K562 (cell line): ENCODE measurements around the gene SPATA31C1. TPM values are rescaled to one million over a fixed set of nuclear protein-coding genes. Genes with fewer than 3 reads are reported as not detected.

Experiments
- ATAC-seq: fragments of 200-7000 bp; cut with Tn5 transposase; 3 replicates; pipeline ENCODE4 v1.9.1; 2020; ENCODE audit warnings: moderate library complexity
- BruUV-seq: library from RNA; stranded (reverse); fragments of 400-500 nt; replicated peaks from 2 replicates; lab custom pipeline; 2021; lab: Mats Ljungman, UMichigan
- CTCF ChIA-PET: fragments of 300-600 bp; formaldehyde crosslinking; extraction: SDS; loops from one replicate; lab custom pipeline; 2021; ENCODE audit warnings: low intra/inter-chr PET ratio; lab: Yijun Ruan, JAX
- POLR2A ChIA-PET: fragments of 300-600, 350-650 bp; sonication (Branson Sonifier 250); formaldehyde crosslinking; extraction: SDS; loops from one replicate; lab custom pipeline; 2021; ENCODE audit warnings: antibody characterized with exemption, inconsistent platforms; lab: Yijun Ruan, JAX
- DNase-seq, 4 experiments: peaks; one replicate each; pipeline versions ENCODE4 v3.0.0 to v3.0.0-alpha.2; 2011 to 2018; ENCODE audit warnings: low spot score in 3 of 4, mixed read lengths in 3 of 4; ENCODE audit errors: extremely low read depth in 1 of 4
- FAIRE-seq: peaks from 2 replicates; lab custom pipeline; 2011; peaks lifted over from hg19 to GRCh38; lab: Jason Lieb, UNC
- H2AFZ ChIP-seq: 2 replicates; pipeline ENCODE4 v1.6.0; 2011; ENCODE audit warnings: low read depth, low read length, control low read depth, inconsistent platforms
- H3K27ac ChIP-seq: fragments of 200-600 bp; 3 replicates; pipeline ENCODE4 v1.8.0; 2011; ENCODE audit warnings: low read depth, mild to moderate bottlenecking, control low read depth, inconsistent platforms, low read length, moderate library complexity, mixed read lengths; ENCODE audit errors: extremely low read depth
- H3K27me3 ChIP-seq, 2 experiments: fragments of 300-600 bp in 1 of 2; 2 replicates in 1 of 2; 3 replicates in 1 of 2; pipeline versions ENCODE4 v1.6.0 to v1.8.0; 2011; ENCODE audit warnings: inconsistent platforms in 2 of 2, low read length in 2 of 2, mild to moderate bottlenecking in 1 of 2, mixed read lengths in 1 of 2, moderate library complexity in 1 of 2; ENCODE audit not compliant: control insufficient read depth in 2 of 2, insufficient read depth in 2 of 2
- H3K36me3 ChIP-seq: fragments of 300-600 bp; 3 replicates; pipeline ENCODE4 v1.8.0; 2011; ENCODE audit warnings: mild to moderate bottlenecking, low read length, inconsistent platforms; ENCODE audit not compliant: control insufficient read depth, insufficient read depth
- H3K4me1 ChIP-seq, 2 experiments: fragments of 200-600 bp in 1 of 2; replicated peaks in 1 of 2; 2 replicates in 1 of 2; 3 replicates in 1 of 2; pipeline versions ENCODE4 v1.5.1 to v1.8.0; 2011; ENCODE audit warnings: inconsistent platforms in 2 of 2, low read length in 2 of 2, mild to moderate bottlenecking in 1 of 2, mixed read lengths in 1 of 2, moderate library complexity in 1 of 2; ENCODE audit not compliant: control insufficient read depth in 2 of 2, insufficient read depth in 2 of 2
- H3K4me2 ChIP-seq: 2 replicates; pipeline ENCODE4 v1.6.1; 2011; ENCODE audit warnings: low read length, control low read depth, inconsistent platforms, mixed read lengths; ENCODE audit not compliant: insufficient read depth
- H3K4me3 ChIP-seq: fragments of 200-600 bp; sonication (generic), shearing (Covaris generic); 2 replicates; pipeline ENCODE4 v1.5.1; 2016; ENCODE audit warnings: control low read depth, inconsistent platforms
- H3K79me2 ChIP-seq: fragments of 200-600 bp; 3 replicates; pipeline ENCODE4 v1.8.0; 2011; ENCODE audit warnings: low read length, inconsistent platforms; ENCODE audit not compliant: control insufficient read depth, insufficient read depth
- H3K9ac ChIP-seq, 2 experiments: 2 replicates each; pipeline versions ENCODE4 v1.6.0 to v1.6.1; 2011; ENCODE audit warnings: low read depth in 2 of 2, low read length in 2 of 2, control low read depth in 1 of 2, inconsistent platforms in 1 of 2, mild to moderate bottlenecking in 1 of 2, mixed read lengths in 1 of 2; ENCODE audit not compliant: insufficient read depth in 1 of 2
- H3K9me1 ChIP-seq: one replicate; pipeline ENCODE4 v1.6.0; 2011; ENCODE audit warnings: inconsistent platforms, mild to moderate bottlenecking, low read length, moderate library complexity; ENCODE audit not compliant: control insufficient read depth, insufficient read depth
- H3K9me3 ChIP-seq: replicated peaks from 2 replicates; pipeline ENCODE4 v1.5.1; 2011; ENCODE audit warnings: low read depth, low read length, inconsistent platforms; ENCODE audit not compliant: control insufficient read depth, insufficient read depth
- H4K20me1 ChIP-seq: replicated peaks from 2 replicates; pipeline ENCODE4 v1.6.1; 2011; ENCODE audit warnings: low read length, inconsistent platforms, mixed read lengths; ENCODE audit not compliant: control insufficient read depth, insufficient read depth
- PBX2 ChIP-seq, 2 experiments: IDR thresholded peaks in 1 of 2; conservative IDR thresholded peaks in 1 of 2; 2 replicates each; pipeline ENCODE4 v1.6.1; 2016; ENCODE audit warnings: low read depth in 2 of 2, mild to moderate bottlenecking in 1 of 2, missing compliant biosample characterization in 1 of 2, missing genetic modification characterization in 1 of 2, moderate library complexity in 1 of 2
- WGBS: fragments of 100-300 bp; shearing (Covaris generic); methylation state at CpG from one replicate; pipeline ENCODE4 v1.1.6; 2016; ENCODE audit warnings: low coverage, mixed read lengths; ENCODE audit not compliant: insufficient coverage; ENCODE audit errors: missing lambda C conversion rate; 5-methylcytosine and 5-hydroxymethylcytosine counted together
- in situ Hi-C: fragments of 300-500 bp; cut with MboI; formaldehyde crosslinking; loops from 4 replicates; pipeline ENCODE4 v1.15.0; 2018; ENCODE audit warnings: inconsistent platforms, mixed read lengths
- intact Hi-C: fragments of 100-400 bp; cut with micrococcal nuclease; formaldehyde crosslinking; loops from 2 replicates; pipeline ENCODE4 v1.14.2; 2022
- polyA plus RNA-seq, 8 experiments: library from polyadenylated mRNA; depleted of rRNA in 4 of 8; stranded (reverse) in 5 of 8; unstranded in 3 of 8; fragments of >200 nt; fragmentation: Nextera tagmentation in 2 of 8; fragmentation: Illumina TruSeq in 1 of 8; extraction: Ambion mirVana in 2 of 8; extraction: Trizol in 1 of 8; gene quantifications; 2 replicates each; pipeline versions ENCODE4 v1.2.1 to v1.2.3, GENCODE V29; 2011 to 2014; ENCODE audit warnings: inconsistent platforms in 1 of 8, missing spikeins in 1 of 8
- total RNA-seq, 7 experiments: library from RNA; depleted of rRNA in 6 of 7; stranded (reverse); fragments of >200 nt in 6 of 7; fragmentation: Illumina TruSeq in 2 of 7; extraction: Trizol in 2 of 7; gene quantifications; 2 replicates each; pipeline versions ENCODE4 v1.2.1 to v1.2.3, GENCODE V29; 2011 to 2021; ENCODE audit warnings: low replicate concordance in 1 of 7
- TF ChIP-seq, protein P1 (sequence below): fragments of 450-650 bp; IDR thresholded peaks from 2 replicates; pipeline ENCODE4 v1.6.1; 2017; ENCODE audit warnings: mild to moderate bottlenecking, moderate library complexity

Gene SPATA31C1
- total and polyA plus RNA-seq, 9 of the 15 experiments (the other 6 are each of a cell fraction or from before 2014, with no cell fraction given), result 0.03 to 0.15 (median 0.05) TPM; not detected in 3

GRCh38 chr9:87874304-87874623 is 43.5 kb upstream of the SPATA31C1 start:
- Histone ChIP-seq H3K36me3 (no peaks in the 10 kb centered on the region), H3K27ac (no peak overlapping the region), H3K79me2 (no peaks in the 10 kb centered on the region), H2AFZ (no peak overlapping the region), H3K9me3 (no peaks in the 10 kb centered on the region), H3K9me1 (no peaks in the 10 kb centered on the region), H3K27me3 (peaks cover 0 to 9% of the 10 kb centered on the region in 2 experiments; a peak in 3 of 5 replicates), H3K9ac (no peak overlapping the region), H3K4me3 (no peak overlapping the region)
- DNase-seq, result no peak
- CTCF ChIA-PET, result no interaction called here
- FAIRE-seq, result no peak
- 4% methylated on average over 7 of the region's 7 CpGs for WGBS
- in situ Hi-C loops, result no loop called here
- ATAC-seq, result no peak
- intact Hi-C loops, result no loop called here
- TF ChIP-seq, protein P1, sequence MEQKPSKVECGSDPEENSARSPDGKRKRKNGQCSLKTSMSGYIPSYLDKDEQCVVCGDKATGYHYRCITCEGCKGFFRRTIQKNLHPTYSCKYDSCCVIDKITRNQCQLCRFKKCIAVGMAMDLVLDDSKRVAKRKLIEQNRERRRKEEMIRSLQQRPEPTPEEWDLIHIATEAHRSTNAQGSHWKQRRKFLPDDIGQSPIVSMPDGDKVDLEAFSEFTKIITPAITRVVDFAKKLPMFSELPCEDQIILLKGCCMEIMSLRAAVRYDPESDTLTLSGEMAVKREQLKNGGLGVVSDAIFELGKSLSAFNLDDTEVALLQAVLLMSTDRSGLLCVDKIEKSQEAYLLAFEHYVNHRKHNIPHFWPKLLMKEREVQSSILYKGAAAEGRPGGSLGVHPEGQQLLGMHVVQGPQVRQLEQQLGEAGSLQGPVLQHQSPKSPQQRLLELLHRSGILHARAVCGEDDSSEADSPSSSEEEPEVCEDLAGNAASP, result no peak
- TF ChIP-seq PBX2 (CRISPR knock-in tag; IDR thresholded peaks at IDR 0.05; ENCODE audit: low read depth) (no peak), PBX2 (tag; conservative IDR thresholded peaks at IDR 0.05; ENCODE audit: low read depth) (0 out of 2 replicates have a peak, but pooled peaks have one; percentile 6)
- TF ChIP-seq, all 486 proteins: peak for 1
- POLR2A ChIA-PET, result no interaction called here
- Histone ChIP-seq H4K20me1 (no peaks in the 10 kb centered on the region), H3K4me2 (no peak overlapping the region), H3K4me1 (peaks cover 0 to 4% of the 10 kb centered on the region in 2 experiments; a peak in 3 of 5 replicates)
- no TSS peak for BruUV-seq
